ENCODE data around the gene NHEJ1. TPM values are rescaled to one million over a fixed set of nuclear protein-coding genes. Genes with fewer than 3 reads are reported as not detected.
A peak's percentile ranks its signal among the peaks of the same experiment; 100 is the strongest.

Gene NHEJ1
- total and polyA plus RNA-seq, 9 of the 15 experiments (the other 6 are each of a cell fraction or from before 2014, with no cell fraction given) = 9.0 to 23.7 (median 13.9) TPM

GRCh38 chr2:219176818-219177551 is 16.4 kb upstream of the NHEJ1 start, which contains the start of gene CNPPD1 (continued):
- TF ChIP-seq MTF1 (CRISPR knock-in tag; IDR thresholded peaks at IDR 0.05; ENCODE audit: borderline replicate concordance) (no peak), POLR2H (tag; IDR thresholded peaks at IDR 0.05; ENCODE audit: low read depth) (no peak; the same call in 1 of the 2 replicates), TARDBP (IDR thresholded peaks at IDR 0.05) (no peak), COPS2 (conservative IDR thresholded peaks at IDR 0.05) (no peak), STAG1 (CRISPR knock-in tag; IDR thresholded peaks at IDR 0.05; ENCODE audit: borderline replicate concordance) (peak; percentile 23; the same call in 1 of the 2 replicates), TEAD4 (IDR thresholded peaks at IDR 0.05; ENCODE audit: low read length) (no peak), TEAD4 (CRISPR knock-in tag; IDR thresholded peaks at IDR 0.05; ENCODE audit: borderline replicate concordance) (no peak), ZBTB2 (IDR thresholded peaks at IDR 0.05) (no peak), THRAP3 (IDR thresholded peaks at IDR 0.05; ENCODE audit: borderline replicate concordance) (no peak), ZNF551 (CRISPR knock-in tag; IDR thresholded peaks at IDR 0.05) (no peak), PHB2 (IDR thresholded peaks at IDR 0.05; ENCODE audit: low read depth) (no peak), MYC (IDR thresholded peaks at IDR 0.05; ENCODE audit: low read depth, low read length) (peak; percentile 49; the same call in 1 of the 2 replicates), MYC (CRISPR knock-in tag; IDR thresholded peaks at IDR 0.05; ENCODE audit: borderline replicate concordance, low read depth) (no peak), NFE2 (IDR thresholded peaks at IDR 0.05; ENCODE audit: low read depth) (no peak), RFX1 (IDR thresholded peaks at IDR 0.05) (no peak), SRSF1 (IDR thresholded peaks at IDR 0.05; ENCODE audit: low read depth, low read length) (no peak), MCM7 (IDR thresholded peaks at IDR 0.05) (no peak)
- TF ChIP-seq, protein P1, sequence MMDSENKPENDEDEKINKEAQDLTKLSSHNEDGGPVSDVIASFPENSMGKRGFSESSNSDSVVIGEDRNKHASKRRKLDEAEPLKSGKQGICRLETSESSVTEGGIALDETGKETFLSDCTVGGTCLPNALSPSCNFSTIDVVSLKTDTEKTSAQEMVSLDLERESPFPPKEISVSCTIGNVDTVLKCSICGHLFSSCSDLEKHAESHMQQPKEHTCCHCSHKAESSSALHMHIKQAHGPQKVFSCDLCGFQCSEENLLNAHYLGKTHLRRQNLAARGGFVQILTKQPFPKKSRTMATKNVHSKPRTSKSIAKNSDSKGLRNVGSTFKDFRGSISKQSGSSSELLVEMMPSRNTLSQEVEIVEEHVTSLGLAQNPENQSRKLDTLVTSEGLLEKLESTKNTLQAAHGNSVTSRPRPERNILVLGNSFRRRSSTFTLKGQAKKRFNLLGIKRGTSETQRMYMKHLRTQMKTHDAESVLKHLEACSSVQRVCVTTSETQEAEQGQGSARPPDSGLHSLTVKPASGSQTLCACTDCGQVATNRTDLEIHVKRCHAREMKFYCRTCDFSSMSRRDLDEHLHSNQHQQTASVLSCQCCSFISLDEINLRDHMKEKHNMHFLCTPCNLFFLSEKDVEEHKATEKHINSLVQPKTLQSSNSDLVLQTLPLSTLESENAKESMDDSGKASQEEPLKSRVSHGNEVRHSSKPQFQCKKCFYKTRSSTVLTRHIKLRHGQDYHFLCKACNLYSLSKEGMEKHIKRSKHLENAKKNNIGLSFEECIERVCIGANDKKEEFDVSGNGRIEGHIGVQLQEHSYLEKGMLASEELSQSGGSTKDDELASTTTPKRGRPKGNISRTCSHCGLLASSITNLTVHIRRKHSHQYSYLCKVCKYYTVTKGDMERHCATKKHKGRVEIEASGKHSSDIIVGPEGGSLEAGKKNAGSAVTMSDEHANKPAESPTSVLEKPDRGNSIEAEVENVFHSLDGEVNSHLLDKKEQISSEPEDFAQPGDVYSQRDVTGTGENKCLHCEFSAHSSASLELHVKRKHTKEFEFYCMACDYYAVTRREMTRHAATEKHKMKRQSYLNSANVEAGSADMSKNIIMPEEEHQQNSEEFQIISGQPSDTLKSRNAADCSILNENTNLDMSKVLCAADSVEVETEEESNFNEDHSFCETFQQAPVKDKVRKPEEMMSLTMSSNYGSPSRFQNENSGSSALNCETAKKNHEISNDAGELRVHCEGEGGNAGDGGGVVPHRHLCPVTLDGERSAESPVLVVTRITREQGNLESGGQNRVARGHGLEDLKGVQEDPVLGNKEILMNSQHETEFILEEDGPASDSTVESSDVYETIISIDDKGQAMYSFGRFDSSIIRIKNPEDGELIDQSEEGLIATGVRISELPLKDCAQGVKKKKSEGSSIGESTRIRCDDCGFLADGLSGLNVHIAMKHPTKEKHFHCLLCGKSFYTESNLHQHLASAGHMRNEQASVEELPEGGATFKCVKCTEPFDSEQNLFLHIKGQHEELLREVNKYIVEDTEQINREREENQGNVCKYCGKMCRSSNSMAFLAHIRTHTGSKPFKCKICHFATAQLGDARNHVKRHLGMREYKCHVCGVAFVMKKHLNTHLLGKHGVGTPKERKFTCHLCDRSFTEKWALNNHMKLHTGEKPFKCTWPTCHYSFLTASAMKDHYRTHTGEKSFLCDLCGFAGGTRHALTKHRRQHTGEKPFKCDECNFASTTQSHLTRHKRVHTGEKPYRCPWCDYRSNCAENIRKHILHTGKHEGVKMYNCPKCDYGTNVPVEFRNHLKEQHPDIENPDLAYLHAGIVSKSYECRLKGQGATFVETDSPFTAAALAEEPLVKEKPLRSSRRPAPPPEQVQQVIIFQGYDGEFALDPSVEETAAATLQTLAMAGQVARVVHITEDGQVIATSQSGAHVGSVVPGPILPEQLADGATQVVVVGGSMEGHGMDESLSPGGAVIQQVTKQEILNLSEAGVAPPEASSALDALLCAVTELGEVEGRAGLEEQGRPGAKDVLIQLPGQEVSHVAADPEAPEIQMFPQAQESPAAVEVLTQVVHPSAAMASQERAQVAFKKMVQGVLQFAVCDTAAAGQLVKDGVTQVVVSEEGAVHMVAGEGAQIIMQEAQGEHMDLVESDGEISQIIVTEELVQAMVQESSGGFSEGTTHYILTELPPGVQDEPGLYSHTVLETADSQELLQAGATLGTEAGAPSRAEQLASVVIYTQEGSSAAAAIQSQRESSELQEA (IDR thresholded peaks at IDR 0.05; ENCODE audit: low read depth) = no peak
- TF ChIP-seq, protein P2, sequence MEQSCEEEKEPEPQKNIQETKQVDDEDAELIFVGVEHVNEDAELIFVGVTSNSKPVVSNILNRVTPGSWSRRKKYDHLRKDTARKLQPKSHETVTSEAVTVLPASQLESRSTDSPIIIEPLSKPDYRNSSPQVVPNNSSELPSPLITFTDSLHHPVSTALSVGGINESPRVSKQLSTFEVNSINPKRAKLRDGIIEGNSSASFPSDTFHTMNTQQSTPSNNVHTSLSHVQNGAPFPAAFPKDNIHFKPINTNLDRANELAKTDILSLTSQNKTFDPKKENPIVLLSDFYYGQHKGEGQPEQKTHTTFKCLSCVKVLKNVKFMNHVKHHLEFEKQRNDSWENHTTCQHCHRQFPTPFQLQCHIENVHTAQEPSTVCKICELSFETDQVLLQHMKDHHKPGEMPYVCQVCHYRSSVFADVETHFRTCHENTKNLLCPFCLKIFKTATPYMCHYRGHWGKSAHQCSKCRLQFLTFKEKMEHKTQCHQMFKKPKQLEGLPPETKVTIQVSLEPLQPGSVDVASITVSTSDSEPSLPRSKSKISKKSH (CRISPR knock-in tag; IDR thresholded peaks at IDR 0.05) = no peak

Measured in K562 (cell line).